ENCODE measurements around the gene COL4A2.

DNA sequence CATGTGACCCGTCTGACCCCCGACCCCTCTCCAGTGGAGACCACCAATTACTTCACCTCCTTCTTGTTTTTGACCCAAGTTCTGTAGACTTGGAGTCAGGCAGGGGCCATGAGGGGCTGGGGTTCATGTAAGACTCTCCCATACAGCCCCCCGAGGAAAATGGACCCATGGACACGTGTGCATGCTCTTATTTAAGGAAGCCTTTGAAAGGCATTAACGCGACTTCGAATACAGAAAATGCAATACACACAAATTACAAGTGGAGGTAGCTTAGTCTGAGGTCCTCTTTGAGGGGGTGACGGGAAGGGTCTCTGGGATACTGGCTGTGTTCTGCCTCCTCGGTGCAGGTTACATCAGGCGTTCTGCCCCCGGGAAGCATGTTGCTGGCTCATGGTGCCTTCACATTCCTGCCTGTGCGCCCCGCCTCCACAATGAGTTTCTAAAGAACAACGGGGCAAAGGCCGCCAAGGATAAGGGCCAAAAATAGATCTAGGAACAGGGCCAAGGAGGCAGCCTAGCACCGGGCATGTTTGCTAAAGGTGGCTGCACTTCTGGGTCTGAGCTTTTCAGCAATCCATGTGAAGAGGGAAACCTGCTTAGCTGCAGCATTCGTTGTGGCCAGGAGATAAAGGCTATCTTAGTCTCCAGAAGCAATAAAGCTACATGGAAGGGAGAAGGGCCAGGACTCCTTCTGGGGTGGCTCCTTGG lies 199.9 kb downstream of the COL4A2 start:
- TF ChIP-seq POLR2AphosphoS5 (IDR thresholded peaks at IDR 0.05; ENCODE audit: borderline replicate concordance, low read depth, low read length) (no peak), EZH2 (IDR thresholded peaks at IDR 0.05) (no peak), FOXP2 (optimal IDR thresholded peaks at IDR 0.05; ENCODE audit: control extremely low read depth, extremely low read length, insufficient read depth) (no peak)
